MM.1S (cell line): ENCODE data around the gene SYTL2.

ENCODE experiments used
- EZH2 ChIP-seq: fragments of 300-600 bp; sonication (generic); optimal IDR thresholded peaks from 2 replicates; pipeline ENCODE3; 2017; ENCODE audit warnings: low read depth, mild to moderate bottlenecking, antibody characterized with exemption, low read length, mixed read lengths
- EZH2phosphoT487 ChIP-seq: fragments of 300-600 bp; sonication (generic); IDR thresholded peaks from 2 replicates; pipeline ENCODE4 v1.6.1; 2018; ENCODE audit warnings: antibody characterized with exemption, low read length
- TF ChIP-seq, protein P1 (sequence below): fragments of 300-600 bp; sonication (generic); IDR thresholded peaks from 2 replicates; pipeline ENCODE4 v1.5.1; 2016; ENCODE audit warnings: antibody characterized with exemption, low read length, mixed read lengths

DNA sequence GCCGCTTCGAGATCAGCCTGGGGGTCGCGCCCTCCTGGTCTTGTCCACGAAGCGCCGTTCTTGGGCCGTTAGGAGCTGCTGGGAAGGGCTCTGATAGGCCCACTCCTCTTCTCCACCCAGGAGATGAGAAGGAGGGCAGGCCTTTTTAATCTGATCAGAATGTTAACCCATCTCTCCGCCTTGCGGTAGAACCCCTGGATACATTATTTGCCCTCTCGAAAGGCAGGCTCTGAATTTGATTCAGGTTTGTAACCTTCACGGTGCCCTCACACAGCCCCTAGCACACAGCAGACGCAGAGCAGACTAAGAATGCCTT is 44.4 kb upstream of the SYTL2 start, which contains the start of gene CCDC83:
- TF ChIP-seq, protein P1, sequence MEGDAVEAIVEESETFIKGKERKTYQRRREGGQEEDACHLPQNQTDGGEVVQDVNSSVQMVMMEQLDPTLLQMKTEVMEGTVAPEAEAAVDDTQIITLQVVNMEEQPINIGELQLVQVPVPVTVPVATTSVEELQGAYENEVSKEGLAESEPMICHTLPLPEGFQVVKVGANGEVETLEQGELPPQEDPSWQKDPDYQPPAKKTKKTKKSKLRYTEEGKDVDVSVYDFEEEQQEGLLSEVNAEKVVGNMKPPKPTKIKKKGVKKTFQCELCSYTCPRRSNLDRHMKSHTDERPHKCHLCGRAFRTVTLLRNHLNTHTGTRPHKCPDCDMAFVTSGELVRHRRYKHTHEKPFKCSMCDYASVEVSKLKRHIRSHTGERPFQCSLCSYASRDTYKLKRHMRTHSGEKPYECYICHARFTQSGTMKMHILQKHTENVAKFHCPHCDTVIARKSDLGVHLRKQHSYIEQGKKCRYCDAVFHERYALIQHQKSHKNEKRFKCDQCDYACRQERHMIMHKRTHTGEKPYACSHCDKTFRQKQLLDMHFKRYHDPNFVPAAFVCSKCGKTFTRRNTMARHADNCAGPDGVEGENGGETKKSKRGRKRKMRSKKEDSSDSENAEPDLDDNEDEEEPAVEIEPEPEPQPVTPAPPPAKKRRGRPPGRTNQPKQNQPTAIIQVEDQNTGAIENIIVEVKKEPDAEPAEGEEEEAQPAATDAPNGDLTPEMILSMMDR = no peak
- TF ChIP-seq EZH2 (no peak), EZH2phosphoT487 (no peak)
